PC-9 (cell line): ENCODE results near the gene MOBP.

Experiments
- CTCF ChIP-seq: fragments of 200-600 bp; sonication (generic); conservative IDR thresholded peaks from 2 replicates; pipeline ENCODE4 v1.6.1; 2017; ENCODE audit warnings: mixed run types, antibody characterized with exemption, mild to moderate bottlenecking, moderate library complexity
- EZH2 ChIP-seq: fragments of 200-600 bp; sonication (generic); IDR thresholded peaks from 2 replicates; pipeline ENCODE4 v1.8.0; 2017; ENCODE audit warnings: antibody characterized with exemption, low read depth

- TF ChIP-seq CTCF: no peak
- no peak for TF ChIP-seq EZH2
Observed at GRCh38 chr3:39501059-39501458, 33.6 kb downstream of the MOBP start.
